Upper lobe of left lung (tissue), 6 donors: Measurements from ENCODE around the gene PSMC3. TPM values are rescaled to one million over a fixed set of nuclear protein-coding genes. Genes with fewer than 3 reads are reported as not detected.

Experiments
- ATAC-seq, 2 donors: fragments of 200-7000 bp; cut with Tn5 transposase; one replicate each; pipeline ENCODE4 v1.9.1; 2022; ENCODE audit warnings: mild to moderate bottlenecking in 2 of 2, moderate library complexity in 2 of 2; ENCODE audit not compliant: low FRiP score in 2 of 2
- DNase-seq, 2 donors: peaks; one replicate each; pipeline ENCODE4 v3.0.0-alpha.2; 2019 to 2020
- H3K27ac ChIP-seq, 4 donors: fragments of 200-600 bp; sonication (generic); one replicate each; pipeline ENCODE4 v1.5.1; 2016 to 2019
- H3K27me3 ChIP-seq, 4 donors: fragments of 200-600 bp; sonication (generic); one replicate each; pipeline ENCODE4 v1.5.1; 2017 to 2019
- H3K36me3 ChIP-seq, 4 donors: fragments of 200-600 bp; sonication (generic); one replicate each; pipeline ENCODE4 v1.5.1; 2016 to 2019
- H3K4me1 ChIP-seq, 4 donors: fragments of 200-600 bp; sonication (generic); one replicate each; pipeline ENCODE4 v1.5.1; 2018 to 2019
- H3K4me3 ChIP-seq, 4 donors: fragments of 200-600 bp; sonication (generic); one replicate each; pipeline ENCODE4 v1.5.1; 2017 to 2019; ENCODE audit warnings: mild to moderate bottlenecking in 2 of 4, moderate library complexity in 1 of 4
- H3K9me3 ChIP-seq, 4 donors: fragments of 200-600 bp; sonication (generic); one replicate each; pipeline ENCODE4 v1.5.1; 2018 to 2019
- CTCF ChIP-seq, 6 experiments: fragments of 450-650 bp in 4 of 6; fragments of 200-600 bp in 2 of 6; sonication (generic) in 2 of 6; IDR thresholded peaks; one replicate each; pipeline ENCODE4 v1.5.1; 2016 to 2019; ENCODE audit warnings: antibody characterized with exemption in 6 of 6
- EP300 ChIP-seq, 4 donors: sonication (generic); formaldehyde crosslinking; IDR thresholded peaks; one replicate each; pipeline ENCODE4 v1.5.1; 2017; ENCODE audit warnings: antibody characterized with exemption in 4 of 4, control low read depth in 2 of 4
- POLR2A ChIP-seq, 4 donors: fragments of 450-650 bp; IDR thresholded peaks; one replicate each; pipeline ENCODE4 v1.5.1; 2016 to 2017; ENCODE audit warnings: antibody characterized with exemption in 4 of 4, mild to moderate bottlenecking in 2 of 4
- POLR2AphosphoS5 ChIP-seq, 2 donors: sonication (generic); formaldehyde crosslinking; IDR thresholded peaks; one replicate each; pipeline ENCODE4 v1.5.1; 2017; ENCODE audit warnings: antibody characterized with exemption in 2 of 2
- whole genome bisulfite sequencing, 2 donors: methylation state at CpG; one replicate each; pipeline ENCODE4 v1.1.5; 2017 to 2018; 5-methylcytosine and 5-hydroxymethylcytosine counted together
- total RNA-seq, 6 donors: library from RNA; depleted of rRNA in 4 of 6; stranded (reverse); fragments of >200 nt in 4 of 6; gene quantifications; one replicate each; pipeline versions ENCODE4 v1.1.0 to v1.2.1, GENCODE V29; 2016 to 2021
- donor health status: DM: no; HTN: no; CAD: no; lungs with moderate emphysema.
- donor health status: DM: no; HTN: yes; CAD: no; lungs with severe emphysema.

PSMC3 gene
- total RNA-seq, 6 donors from 2014 or later = 70.1 to 116 (median 99.8) TPM

GRCh38 chr11:47430524-47430923 lies 4.3 kb upstream of the PSMC3 start:
- Histone ChIP-seq H3K36me3 (no peaks in the 10 kb centered on the region), H3K27me3 (no peaks in the 10 kb centered on the region)

GRCh38 chr11:47425611-47426010 lies 628 bp downstream of the PSMC3 start:
- no peak for ATAC-seq
- Histone ChIP-seq H3K27ac (peak overlapping the region; percentile 85 to 94 (median 93)), H3K36me3 (peaks cover 22 to 42% (median 32%) of the 10 kb centered on the region in 4 donors), H3K9me3 (no peaks in the 10 kb centered on the region), H3K27me3 (no peaks in the 10 kb centered on the region), H3K4me3 (peak overlapping the region; percentile 56 to 94 (median 82)), H3K4me1 (peaks cover 10 to 30% (median 12%) of the 10 kb centered on the region in 4 donors)
- WGBS, 2 donors = 0 to 1% methylated on average over 14 of the region's 14 CpGs
- DNase-seq = no peak
- TF ChIP-seq POLR2AphosphoS5 (IDR thresholded peaks at IDR 0.05) (no peak), CTCF (IDR thresholded peaks at IDR 0.05) (no peak), EP300 (IDR thresholded peaks at IDR 0.05) (no peak), POLR2A (IDR thresholded peaks at IDR 0.05) (no peak)

More at GRCh38 chr11:47430524-47430923, 4.3 kb upstream of the PSMC3 start:
- TF ChIP-seq POLR2AphosphoS5 (IDR thresholded peaks at IDR 0.05) = no peak
- no peak for TF ChIP-seq POLR2A (IDR thresholded peaks at IDR 0.05)
- no peak for TF ChIP-seq EP300 (IDR thresholded peaks at IDR 0.05)
- TF ChIP-seq CTCF (IDR thresholded peaks at IDR 0.05) = no peak
- no peak overlapping the region for H3K27ac ChIP-seq
- H3K4me3 ChIP-seq = no peak overlapping the region
- H3K9me3 ChIP-seq = no peaks in the 10 kb centered on the region
- ATAC-seq (no peak), DNase-seq (no peak)
- peaks cover 0 to 8% (median 2%) of the 10 kb centered on the region in 4 donors for H3K4me1 ChIP-seq
- 60 to 70% methylated on average over 5 of the region's 5 CpGs for WGBS, 2 donors

GRCh38 chr11:47418454-47419259 lies 7.6 kb downstream of the PSMC3 start:
- no peak for ATAC-seq
- Histone ChIP-seq H3K36me3 (peaks cover 30 to 94% (median 75%) of the 10 kb centered on the region in 4 donors), H3K9me3 (no peaks in the 10 kb centered on the region), H3K4me3 (no peak overlapping the region), H3K27ac (peak overlapping the region in 1 of 4 donors; percentile 79), H3K4me1 (peaks cover 20 to 50% (median 26%) of the 10 kb centered on the region in 4 donors), H3K27me3 (no peaks in the 10 kb centered on the region)
- WGBS, 2 donors = 88 to 93% methylated on average over 8 to 19 of the region's 23 CpGs
- no peak for TF ChIP-seq CTCF (IDR thresholded peaks at IDR 0.05)
- TF ChIP-seq POLR2A (IDR thresholded peaks at IDR 0.05) = no peak
- no peak for TF ChIP-seq POLR2AphosphoS5 (IDR thresholded peaks at IDR 0.05)
- TF ChIP-seq EP300 (IDR thresholded peaks at IDR 0.05) = no peak
- peak in 1 of 2 donors; percentile 47 for DNase-seq

- no peak for DNase-seq
- WGBS, 2 donors = 87 to 92% methylated on average over 6 of the region's 6 CpGs
- Histone ChIP-seq H3K4me3 (no peak overlapping the region), H3K4me1 (peaks cover 22 to 54% (median 26%) of the 10 kb centered on the region in 4 donors), H3K27me3 (no peaks in the 10 kb centered on the region), H3K27ac (peak overlapping the region in 3 of 4 donors; percentile 49 to 89 (median 79)), H3K36me3 (peaks cover 26 to 94% (median 73%) of the 10 kb centered on the region in 4 donors), H3K9me3 (no peaks in the 10 kb centered on the region)
- no peak for ATAC-seq
- no peak for TF ChIP-seq POLR2AphosphoS5 (IDR thresholded peaks at IDR 0.05)
- TF ChIP-seq EP300 (IDR thresholded peaks at IDR 0.05) = no peak
- no peak for TF ChIP-seq POLR2A (IDR thresholded peaks at IDR 0.05)
- no peak for TF ChIP-seq CTCF (IDR thresholded peaks at IDR 0.05)
Measured at GRCh38 chr11:47417712-47418111, 8.5 kb downstream of the PSMC3 start.
